RWPE1 (cell line): Measurements from ENCODE around the gene ZFYVE28.

Experiments used
- CTCF ChIA-PET: fragments of 350-600 bp; sonication (Branson Sonifier 250); formaldehyde crosslinking; extraction: SDS; loops from one replicate; lab custom pipeline; 2021; lab: Yijun Ruan, JAX
- POLR2A ChIA-PET: fragments of 400-600 bp; formaldehyde crosslinking; extraction: SDS; loops from one replicate; lab custom pipeline; 2020; ENCODE audit warnings: antibody characterized with exemption; ENCODE audit not compliant: low non-redundant PET; lab: Yijun Ruan, JAX
- DNase-seq: peaks from one replicate; pipeline ENCODE4 v3.0.0; 2012; ENCODE audit warnings: low spot score
- H3K27ac ChIP-seq: fragments of 450-650 bp; 2 replicates; pipeline ENCODE4 v1.5.1; 2017
- CTCF ChIP-seq: fragments of 450-650 bp; conservative IDR thresholded peaks from 2 replicates; pipeline ENCODE4 v1.5.1; 2017; ENCODE audit warnings: low read depth, mild to moderate bottlenecking

Gene ZFYVE28

DNA sequence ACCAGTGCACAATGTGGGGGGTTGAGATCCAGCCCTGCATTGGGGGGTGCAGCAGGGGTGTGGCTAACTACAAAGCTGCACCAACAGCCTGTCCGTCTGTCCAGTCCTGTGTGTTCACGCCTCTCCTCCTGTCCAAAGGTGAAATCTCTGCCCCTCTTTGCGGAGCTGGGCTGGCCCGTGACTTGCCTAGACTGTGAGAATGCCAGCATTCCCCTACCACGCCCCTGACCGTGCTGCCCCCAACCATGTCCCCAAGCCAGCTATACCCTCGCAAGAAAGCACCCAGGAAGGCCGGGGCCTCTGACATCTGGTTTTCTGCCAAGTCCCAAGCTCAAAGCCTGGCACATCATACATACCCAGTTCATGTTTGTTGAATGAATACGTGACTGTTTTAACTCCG lies 19.2 kb downstream of the ZFYVE28 start:
- CTCF ChIA-PET, result interaction anchor here (0.6 kb wide), 1 partner anchor 358 kb away, joined by 3 read pairs; no protein-coding TSS in a partner anchor
- POLR2A ChIA-PET, result no interaction called here
- TF ChIP-seq CTCF, result no peak
- no peak overlapping the region for H3K27ac ChIP-seq
- DNase-seq, result no peak

DNA sequence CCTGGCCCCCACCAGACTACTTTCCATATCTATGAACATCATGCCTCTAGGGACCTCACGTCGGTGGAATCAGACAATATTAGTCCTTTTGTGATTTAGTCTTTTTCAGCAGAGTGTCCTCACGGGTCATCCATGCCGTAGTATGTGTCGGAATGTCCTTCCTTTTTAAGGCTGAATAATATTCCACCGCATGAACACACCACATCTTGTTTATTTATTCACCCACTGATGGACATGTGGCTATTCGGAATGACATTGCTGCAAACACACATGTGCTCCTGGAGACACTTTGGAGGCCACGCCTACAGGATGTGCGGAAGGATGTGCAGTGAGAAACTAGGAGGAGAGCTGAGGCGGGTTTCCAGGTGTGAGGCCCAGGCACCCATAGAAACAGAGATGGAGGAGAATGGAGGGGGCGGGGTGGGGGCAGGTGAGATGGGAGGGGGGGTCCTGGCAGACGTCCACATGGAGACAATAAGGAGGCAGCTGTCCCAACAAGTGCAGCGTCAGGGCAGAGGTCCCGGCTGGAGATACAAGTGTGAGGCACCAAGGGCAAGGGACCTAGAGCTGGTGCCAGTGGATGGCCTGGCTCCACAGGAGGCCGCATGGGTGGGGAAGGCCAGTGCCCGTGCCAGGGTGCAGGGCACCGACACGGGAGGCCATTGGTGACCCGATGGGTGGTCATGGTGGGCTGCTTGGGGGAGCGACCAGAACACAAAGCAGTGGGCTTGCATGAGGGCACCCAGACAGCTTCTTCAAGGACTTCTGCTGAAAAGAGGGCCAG lies 20.7 kb downstream of the ZFYVE28 start:
- CTCF ChIA-PET, result no interaction called here
- DNase-seq, result no peak
- TF ChIP-seq CTCF, result no peak
- POLR2A ChIA-PET, result no interaction called here
- H3K27ac ChIP-seq, result no peak overlapping the region

DNA sequence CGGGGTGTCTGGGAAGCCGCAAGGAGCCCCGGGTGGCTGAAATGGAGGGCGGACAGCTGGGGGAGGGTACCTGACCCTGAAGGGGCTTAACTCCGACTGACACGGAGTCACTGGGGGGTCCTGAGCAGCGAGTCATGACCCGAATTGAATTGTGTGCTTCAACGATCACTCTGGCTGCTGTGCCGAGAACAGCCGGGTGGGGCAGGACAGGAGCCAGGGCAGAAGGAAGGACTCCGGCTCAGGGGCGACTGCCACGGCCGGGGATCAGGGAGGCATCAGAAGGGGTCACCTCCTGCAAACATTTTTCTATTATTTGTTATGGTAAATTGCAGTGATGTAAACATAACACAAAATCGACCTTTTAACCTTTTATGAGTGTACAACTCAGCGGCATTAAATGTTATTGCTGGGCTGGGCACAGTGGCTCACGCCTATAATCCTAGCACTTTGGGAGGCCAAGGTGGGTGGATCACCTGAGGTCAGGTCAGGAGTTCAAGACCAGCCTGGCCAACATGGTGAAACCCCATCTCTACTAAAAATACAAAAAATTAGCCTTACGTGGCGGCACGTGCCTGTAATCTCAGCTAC lies 21.6 kb downstream of the ZFYVE28 start:
- no peak for DNase-seq
- TF ChIP-seq CTCF, result no peak
- no peak overlapping the region for H3K27ac ChIP-seq
- ChIA-PET POLR2A (no interaction called here), CTCF (no interaction called here)

DNA sequence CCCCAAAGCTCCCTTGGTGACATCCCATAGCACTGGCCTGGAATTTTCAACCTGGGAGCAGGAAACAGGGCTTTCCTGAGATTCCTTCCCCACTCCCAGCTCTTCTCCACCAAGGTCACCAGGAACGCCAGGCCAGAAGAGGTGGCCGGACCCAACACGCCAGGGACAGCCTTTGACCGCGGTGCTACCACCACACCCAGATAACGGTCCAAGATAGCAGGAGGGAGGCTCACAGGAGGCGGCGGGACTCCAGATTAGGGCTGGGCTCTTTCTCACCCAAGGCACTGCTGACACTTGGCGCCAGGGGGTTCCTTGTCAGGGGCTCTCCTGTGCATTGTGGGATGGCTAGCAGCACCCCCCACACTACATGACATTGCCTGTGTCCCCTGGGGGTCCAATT lies 22.9 kb downstream of the ZFYVE28 start:
- H3K27ac ChIP-seq, result no peak overlapping the region
- DNase-seq, result no peak
- ChIA-PET POLR2A (no interaction called here), CTCF (no interaction called here)
- TF ChIP-seq CTCF, result no peak

- no peak for DNase-seq
- H3K27ac ChIP-seq, result no peak overlapping the region
- ChIA-PET POLR2A (no interaction called here), CTCF (no interaction called here)
- TF ChIP-seq CTCF, result no peak
These were observed 23.4 kb downstream of the ZFYVE28 start for GRCh38 chr4:2395038-2395437.

- H3K27ac ChIP-seq, result no peak overlapping the region
- POLR2A ChIA-PET, result no interaction called here
- DNase-seq, result no peak
- no peak for TF ChIP-seq CTCF
- CTCF ChIA-PET, result no interaction called here
These were observed 23.9 kb downstream of the ZFYVE28 start for GRCh38 chr4:2394528-2394927.
